ENCODE data around the gene FTO. TPM values are rescaled to one million over a fixed set of nuclear protein-coding genes. Genes with fewer than 3 reads are reported as not detected.

The FTO gene
- total and polyA plus RNA-seq, 2 of the 8 experiments (the other 6 are each of a cell fraction or from before 2014, with no cell fraction given) = 34.5 to 59.8 TPM

- TF ChIP-seq CHD7 (IDR thresholded peaks at IDR 0.05; ENCODE audit: insufficient replicate concordance, low read length) (no peak), BCL11A (IDR thresholded peaks at IDR 0.05; ENCODE audit: low read depth in 2 of 2, low read length in 2 of 2) (no peak), NANOG (IDR thresholded peaks at IDR 0.05; ENCODE audit: insufficient read depth, low read depth, low read length, poor library complexity, severe bottlenecking) (no peak)
Measured at GRCh38 chr16:53960954-53961616, 257.1 kb downstream of the FTO start (continued).

Data from H1 (cell line).